ENCODE measurements around the gene COL25A1.
"Not testable (repeated sequence)": the region's sequence is repeated elsewhere in the genome, so short reads cannot be mapped to it uniquely, and the experiment has no call there.

COL25A1 gene

DNA sequence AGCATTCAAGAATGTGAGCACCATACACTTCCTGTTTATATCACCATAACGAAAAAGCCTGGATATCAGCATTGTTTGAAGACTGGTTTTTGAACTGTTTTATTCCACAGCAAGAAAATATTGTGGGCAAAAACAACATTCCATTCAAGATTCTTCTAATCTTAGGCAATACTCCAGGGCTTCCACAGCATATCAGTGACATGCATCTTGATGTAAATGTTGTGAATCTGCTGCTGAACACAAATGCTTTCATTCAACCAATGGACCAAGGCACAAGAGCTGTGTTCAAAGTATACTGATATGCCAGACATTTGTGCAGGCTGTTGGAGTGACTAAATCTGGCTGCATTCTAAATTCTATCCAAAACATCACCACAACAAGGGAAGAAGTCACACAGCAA lies 279.5 kb downstream of the COL25A1 start:
- DNase-seq (ENCODE audit: low spot score), result no peak
- in situ Hi-C loops (cut with MboI; ENCODE audit: low pct_unique_long_range_greater_than_20kb, low sequenced_read_pairs, unreplicated experiment), result no loop called here
- TF ChIP-seq, protein P1, sequence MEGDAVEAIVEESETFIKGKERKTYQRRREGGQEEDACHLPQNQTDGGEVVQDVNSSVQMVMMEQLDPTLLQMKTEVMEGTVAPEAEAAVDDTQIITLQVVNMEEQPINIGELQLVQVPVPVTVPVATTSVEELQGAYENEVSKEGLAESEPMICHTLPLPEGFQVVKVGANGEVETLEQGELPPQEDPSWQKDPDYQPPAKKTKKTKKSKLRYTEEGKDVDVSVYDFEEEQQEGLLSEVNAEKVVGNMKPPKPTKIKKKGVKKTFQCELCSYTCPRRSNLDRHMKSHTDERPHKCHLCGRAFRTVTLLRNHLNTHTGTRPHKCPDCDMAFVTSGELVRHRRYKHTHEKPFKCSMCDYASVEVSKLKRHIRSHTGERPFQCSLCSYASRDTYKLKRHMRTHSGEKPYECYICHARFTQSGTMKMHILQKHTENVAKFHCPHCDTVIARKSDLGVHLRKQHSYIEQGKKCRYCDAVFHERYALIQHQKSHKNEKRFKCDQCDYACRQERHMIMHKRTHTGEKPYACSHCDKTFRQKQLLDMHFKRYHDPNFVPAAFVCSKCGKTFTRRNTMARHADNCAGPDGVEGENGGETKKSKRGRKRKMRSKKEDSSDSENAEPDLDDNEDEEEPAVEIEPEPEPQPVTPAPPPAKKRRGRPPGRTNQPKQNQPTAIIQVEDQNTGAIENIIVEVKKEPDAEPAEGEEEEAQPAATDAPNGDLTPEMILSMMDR (IDR thresholded peaks at IDR 0.05; ENCODE audit: extremely low read depth, insufficient read depth, missing control alignments), result no peak

DNA sequence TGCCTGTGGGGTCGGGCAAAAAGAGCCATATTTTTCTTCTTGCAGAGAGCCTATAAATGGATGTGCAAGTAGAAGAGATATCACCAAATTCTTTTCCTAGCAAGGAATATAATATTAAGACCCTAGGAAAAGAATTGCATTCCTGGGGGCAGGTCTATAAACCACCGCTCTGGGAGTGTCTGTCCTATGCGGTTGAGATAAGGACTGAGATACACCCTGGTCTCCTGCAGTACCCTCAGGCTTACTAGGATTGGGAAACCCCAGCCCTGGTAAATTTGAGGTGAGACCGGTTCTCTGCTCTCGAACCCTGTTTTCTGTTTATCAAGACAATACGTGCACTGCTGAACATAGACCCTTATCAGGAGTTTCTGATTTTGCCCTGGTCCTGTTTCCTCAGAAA lies 280.8 kb downstream of the COL25A1 start:
- in situ Hi-C loops (cut with MboI; ENCODE audit: low pct_unique_long_range_greater_than_20kb, low sequenced_read_pairs, unreplicated experiment); DNase-seq (ENCODE audit: low spot score): not testable (repeated sequence)

DNA sequence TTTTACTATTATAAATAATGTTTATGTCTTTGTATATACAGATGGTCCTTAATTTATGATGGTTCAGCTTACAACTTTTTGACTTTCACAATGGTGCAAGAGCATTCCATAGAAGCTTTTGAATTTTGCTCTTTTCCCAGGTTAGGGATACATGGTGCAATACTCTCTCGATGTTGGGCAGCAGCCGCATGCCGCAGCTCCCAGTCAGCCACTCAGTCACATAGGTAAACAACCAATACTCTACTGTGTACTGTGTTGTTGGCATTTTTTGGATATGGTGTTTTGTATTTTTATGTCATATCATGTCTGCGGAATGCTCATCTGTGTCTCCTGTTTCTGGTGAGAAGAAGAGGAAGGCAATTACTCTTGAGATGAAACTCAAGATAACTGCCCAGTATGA lies 281.6 kb downstream of the COL25A1 start:
- TF ChIP-seq, protein P1 (IDR thresholded peaks at IDR 0.05; ENCODE audit: extremely low read depth, insufficient read depth, missing control alignments), result no peak
- no peak for DNase-seq (ENCODE audit: low spot score)
- in situ Hi-C loops (cut with MboI; ENCODE audit: low pct_unique_long_range_greater_than_20kb, low sequenced_read_pairs, unreplicated experiment), result no loop called here

DNA sequence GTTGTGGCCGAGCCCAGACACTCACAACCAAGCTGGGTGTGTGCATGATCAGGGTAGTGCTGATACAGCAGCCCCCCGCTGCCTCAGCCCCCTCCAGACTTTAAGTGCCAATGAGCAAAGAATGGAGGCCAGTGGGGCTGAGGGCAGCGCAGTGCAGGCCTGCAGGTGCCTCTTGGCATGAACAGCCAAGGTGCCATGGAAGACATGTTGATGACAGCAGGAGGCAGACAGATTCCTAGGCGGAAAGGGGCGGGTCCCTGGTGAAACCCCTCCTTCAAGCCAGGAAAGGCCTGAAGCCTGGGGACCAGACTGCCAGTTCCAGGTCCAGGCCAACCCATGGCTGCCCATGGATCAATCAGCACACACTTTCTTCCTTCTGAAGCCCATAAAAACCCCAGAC lies 286.3 kb downstream of the COL25A1 start:
- no peak for DNase-seq (ENCODE audit: low spot score)
- TF ChIP-seq, protein P1 (IDR thresholded peaks at IDR 0.05; ENCODE audit: extremely low read depth, insufficient read depth, missing control alignments), result no peak
- in situ Hi-C loops (cut with MboI; ENCODE audit: low pct_unique_long_range_greater_than_20kb, low sequenced_read_pairs, unreplicated experiment), result no loop called here

DNA sequence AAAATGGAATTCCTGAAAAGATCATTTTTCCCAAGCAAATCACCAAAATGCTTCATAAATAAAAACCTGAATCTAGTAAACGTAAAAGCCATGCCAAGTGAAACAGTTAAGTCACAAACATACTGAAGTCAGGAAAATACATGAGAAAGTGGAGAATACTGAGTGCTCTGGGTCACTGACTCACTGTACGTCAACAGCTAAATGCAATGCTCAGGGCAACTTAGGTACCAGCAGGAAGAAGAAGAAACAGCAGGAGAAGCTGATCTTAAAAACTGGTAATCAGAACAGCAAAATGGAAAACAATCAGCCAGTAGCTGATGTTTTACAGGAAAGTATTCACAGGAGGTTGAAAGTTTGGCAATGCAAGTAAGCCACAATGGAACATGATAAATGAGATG lies 287.0 kb downstream of the COL25A1 start:
- in situ Hi-C loops (cut with MboI; ENCODE audit: low pct_unique_long_range_greater_than_20kb, low sequenced_read_pairs, unreplicated experiment), result no loop called here
- DNase-seq (ENCODE audit: low spot score), result no peak
- TF ChIP-seq, protein P1 (IDR thresholded peaks at IDR 0.05; ENCODE audit: extremely low read depth, insufficient read depth, missing control alignments), result no peak

DNA sequence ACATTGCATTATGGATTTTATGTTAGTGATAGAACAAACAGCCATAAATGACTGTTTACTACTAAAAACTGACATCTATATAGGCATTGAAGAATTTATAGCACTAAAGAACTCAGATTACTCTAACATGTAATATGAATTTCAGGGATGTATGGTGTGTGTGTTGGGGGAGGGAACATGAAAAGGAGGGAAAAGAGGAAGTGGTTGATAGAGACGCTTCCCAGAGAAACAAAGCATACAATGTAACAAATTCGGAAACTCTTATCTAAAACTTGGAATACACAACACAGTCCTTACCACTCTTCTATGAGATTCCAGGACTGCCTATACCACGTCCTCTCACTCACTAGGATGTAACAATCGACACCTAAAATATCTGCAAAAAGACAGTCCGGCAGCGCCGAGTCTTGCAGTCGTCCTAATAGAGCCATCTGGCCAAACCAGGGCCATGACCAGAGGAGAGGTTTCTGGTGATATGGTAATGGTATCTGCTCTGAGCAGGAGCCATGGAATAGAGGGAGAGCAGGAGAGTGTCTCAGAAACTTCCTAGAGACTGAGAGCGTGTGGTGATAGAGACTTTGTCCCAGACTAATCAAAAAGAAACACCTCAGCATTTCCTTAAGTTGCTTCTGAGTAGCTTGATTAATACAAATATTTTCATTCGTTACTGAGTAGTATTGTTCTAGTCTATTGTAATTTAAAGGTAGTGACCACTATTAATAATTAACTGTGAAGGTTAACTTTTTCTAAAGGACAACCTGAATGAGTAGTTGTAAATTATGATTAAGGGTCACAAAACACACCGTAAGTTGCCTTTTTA lies 287.7 kb downstream of the COL25A1 start:
- DNase-seq (ENCODE audit: low spot score), result no peak
- in situ Hi-C loops (cut with MboI; ENCODE audit: low pct_unique_long_range_greater_than_20kb, low sequenced_read_pairs, unreplicated experiment), result no loop called here
- TF ChIP-seq, protein P1 (IDR thresholded peaks at IDR 0.05; ENCODE audit: extremely low read depth, insufficient read depth, missing control alignments), result no peak

DNA sequence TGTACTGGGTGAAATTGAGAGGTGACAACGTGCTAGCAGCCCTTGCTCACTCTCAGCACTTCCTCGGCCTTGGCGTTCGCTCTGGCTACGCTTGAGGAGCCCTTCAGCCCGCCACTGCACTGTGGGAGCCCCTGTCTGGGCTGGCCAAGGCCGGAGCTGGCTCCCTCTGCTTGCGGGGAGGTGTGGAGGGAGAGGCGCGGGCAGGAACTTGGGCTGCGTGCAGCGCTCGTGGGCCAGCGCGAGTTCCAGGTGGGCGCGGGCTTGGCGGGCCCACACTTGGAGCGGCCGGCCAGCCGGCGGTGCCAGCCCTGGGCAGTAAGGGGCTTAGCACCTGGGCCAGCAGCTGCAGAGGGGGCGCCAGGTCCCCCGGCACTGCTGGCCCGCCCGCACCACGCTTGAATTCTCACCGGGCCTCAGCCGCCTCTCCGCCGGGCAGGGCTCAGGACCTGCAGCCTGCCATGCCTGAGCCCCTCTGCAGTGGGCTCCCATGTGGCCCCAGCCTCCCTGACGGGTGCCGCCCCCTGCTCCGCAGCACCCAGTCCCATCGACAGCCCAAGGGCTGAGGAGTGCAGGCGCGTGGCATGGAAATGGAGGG lies 290.1 kb downstream of the COL25A1 start:
- no peak for DNase-seq (ENCODE audit: low spot score)
- TF ChIP-seq, protein P1 (IDR thresholded peaks at IDR 0.05; ENCODE audit: extremely low read depth, insufficient read depth, missing control alignments), result no peak
- in situ Hi-C loops (cut with MboI; ENCODE audit: low pct_unique_long_range_greater_than_20kb, low sequenced_read_pairs, unreplicated experiment), result no loop called here

All from GM13977 (cell line).